HL-60 (cell line): Measurements from ENCODE around the gene LCN2.
A peak's percentile ranks its signal among the peaks of the same experiment; 100 is the strongest.

Experiments
- DNase-seq, 2 experiments: peaks; one replicate each; pipeline ENCODE4 v3.0.0-alpha.2; 2010 to 2020; ENCODE audit warnings: low read depth in 1 of 2, low spot score in 1 of 2
- H3K27ac ChIP-seq: fragments of 250-450 bp; sonication (Bioruptor Pico); replicated peaks from 2 replicates; pipeline ENCODE4 v1.5.1; 2020; ENCODE audit warnings: mild to moderate bottlenecking, moderate library complexity
- H3K27me3 ChIP-seq: fragments of 250-450 bp; sonication (Bioruptor Pico); 2 replicates; pipeline ENCODE4 v1.5.1; 2021; ENCODE audit warnings: mild to moderate bottlenecking, moderate library complexity; ENCODE audit not compliant: insufficient read depth, poor library complexity, severe bottlenecking
- H3K4me3 ChIP-seq: replicated peaks from 2 replicates; pipeline ENCODE4 v1.5.1; 2011; ENCODE audit warnings: mild to moderate bottlenecking, control low read depth, low read length; ENCODE audit not compliant: insufficient read depth
- GABPA ChIP-seq: IDR thresholded peaks from 2 replicates; pipeline ENCODE4 v1.6.1; 2012; ENCODE audit warnings: low read depth
- POLR2AphosphoS5 ChIP-seq: IDR thresholded peaks from 2 replicates; pipeline ENCODE4 v1.6.1; 2012; ENCODE audit warnings: low read depth
- SPI1 ChIP-seq: IDR thresholded peaks from 2 replicates; pipeline ENCODE4 v1.6.1; 2012; ENCODE audit warnings: low read depth, mild to moderate bottlenecking, borderline replicate concordance
- TF ChIP-seq, protein P1 (sequence below): IDR thresholded peaks from one replicate; pipeline ENCODE4 v1.5.1; 2011; ENCODE audit warnings: low read length, control low read depth, inconsistent platforms; ENCODE audit not compliant: insufficient read depth
- TF ChIP-seq, protein P2 (sequence below): IDR thresholded peaks from 2 replicates; pipeline ENCODE4 v1.6.1; 2012; ENCODE audit warnings: low read depth; ENCODE audit not compliant: insufficient replicate concordance

The LCN2 gene

GRCh38 chr9:128192601-128193371 lies 43.5 kb downstream of the LCN2 start:
- no peaks in the 10 kb centered on the region for H3K27me3 ChIP-seq
- no peak overlapping the region for H3K4me3 ChIP-seq
- H3K27ac ChIP-seq = no peak overlapping the region
- TF ChIP-seq, protein P1, sequence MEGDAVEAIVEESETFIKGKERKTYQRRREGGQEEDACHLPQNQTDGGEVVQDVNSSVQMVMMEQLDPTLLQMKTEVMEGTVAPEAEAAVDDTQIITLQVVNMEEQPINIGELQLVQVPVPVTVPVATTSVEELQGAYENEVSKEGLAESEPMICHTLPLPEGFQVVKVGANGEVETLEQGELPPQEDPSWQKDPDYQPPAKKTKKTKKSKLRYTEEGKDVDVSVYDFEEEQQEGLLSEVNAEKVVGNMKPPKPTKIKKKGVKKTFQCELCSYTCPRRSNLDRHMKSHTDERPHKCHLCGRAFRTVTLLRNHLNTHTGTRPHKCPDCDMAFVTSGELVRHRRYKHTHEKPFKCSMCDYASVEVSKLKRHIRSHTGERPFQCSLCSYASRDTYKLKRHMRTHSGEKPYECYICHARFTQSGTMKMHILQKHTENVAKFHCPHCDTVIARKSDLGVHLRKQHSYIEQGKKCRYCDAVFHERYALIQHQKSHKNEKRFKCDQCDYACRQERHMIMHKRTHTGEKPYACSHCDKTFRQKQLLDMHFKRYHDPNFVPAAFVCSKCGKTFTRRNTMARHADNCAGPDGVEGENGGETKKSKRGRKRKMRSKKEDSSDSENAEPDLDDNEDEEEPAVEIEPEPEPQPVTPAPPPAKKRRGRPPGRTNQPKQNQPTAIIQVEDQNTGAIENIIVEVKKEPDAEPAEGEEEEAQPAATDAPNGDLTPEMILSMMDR = no peak
- TF ChIP-seq SPI1 = no peak
- TF ChIP-seq POLR2AphosphoS5 = no peak
- TF ChIP-seq, protein P2, sequence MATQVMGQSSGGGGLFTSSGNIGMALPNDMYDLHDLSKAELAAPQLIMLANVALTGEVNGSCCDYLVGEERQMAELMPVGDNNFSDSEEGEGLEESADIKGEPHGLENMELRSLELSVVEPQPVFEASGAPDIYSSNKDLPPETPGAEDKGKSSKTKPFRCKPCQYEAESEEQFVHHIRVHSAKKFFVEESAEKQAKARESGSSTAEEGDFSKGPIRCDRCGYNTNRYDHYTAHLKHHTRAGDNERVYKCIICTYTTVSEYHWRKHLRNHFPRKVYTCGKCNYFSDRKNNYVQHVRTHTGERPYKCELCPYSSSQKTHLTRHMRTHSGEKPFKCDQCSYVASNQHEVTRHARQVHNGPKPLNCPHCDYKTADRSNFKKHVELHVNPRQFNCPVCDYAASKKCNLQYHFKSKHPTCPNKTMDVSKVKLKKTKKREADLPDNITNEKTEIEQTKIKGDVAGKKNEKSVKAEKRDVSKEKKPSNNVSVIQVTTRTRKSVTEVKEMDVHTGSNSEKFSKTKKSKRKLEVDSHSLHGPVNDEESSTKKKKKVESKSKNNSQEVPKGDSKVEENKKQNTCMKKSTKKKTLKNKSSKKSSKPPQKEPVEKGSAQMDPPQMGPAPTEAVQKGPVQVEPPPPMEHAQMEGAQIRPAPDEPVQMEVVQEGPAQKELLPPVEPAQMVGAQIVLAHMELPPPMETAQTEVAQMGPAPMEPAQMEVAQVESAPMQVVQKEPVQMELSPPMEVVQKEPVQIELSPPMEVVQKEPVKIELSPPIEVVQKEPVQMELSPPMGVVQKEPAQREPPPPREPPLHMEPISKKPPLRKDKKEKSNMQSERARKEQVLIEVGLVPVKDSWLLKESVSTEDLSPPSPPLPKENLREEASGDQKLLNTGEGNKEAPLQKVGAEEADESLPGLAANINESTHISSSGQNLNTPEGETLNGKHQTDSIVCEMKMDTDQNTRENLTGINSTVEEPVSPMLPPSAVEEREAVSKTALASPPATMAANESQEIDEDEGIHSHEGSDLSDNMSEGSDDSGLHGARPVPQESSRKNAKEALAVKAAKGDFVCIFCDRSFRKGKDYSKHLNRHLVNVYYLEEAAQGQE = no peak
- no peak for TF ChIP-seq GABPA
- no peak for DNase-seq

- no peaks in the 10 kb centered on the region for H3K27me3 ChIP-seq
Observed at GRCh38 chr9:128193469-128194096, 44.3 kb downstream of the LCN2 start.

More at GRCh38 chr9:128193469-128194096, 44.3 kb downstream of the LCN2 start:
- Histone ChIP-seq H3K27ac (no peak overlapping the region), H3K4me3 (no peak overlapping the region)
- TF ChIP-seq, protein P1 = no peak
- TF ChIP-seq SPI1 (no peak), POLR2AphosphoS5 (no peak)
- TF ChIP-seq, protein P2 = no peak
- DNase-seq = peak in 1 of 2 experiments; percentile 28
